Activated CD8-positive, alpha-beta memory T cell treated with anti-CD3 and anti-CD28 coated beads for 24 hours (primary cell): ENCODE data around the gene INS.

Source experiments
- DNase-seq: peaks from one replicate; pipeline ENCODE4 v3.0.0-alpha.2; 2020

INS gene

GRCh38 chr11:2113776-2114175, 47.2 kb downstream of the INS start:
- no peak for DNase-seq

- DNase-seq: no peak
These were observed 50.5 kb downstream of the INS start for GRCh38 chr11:2110521-2110920.
